HCT116 (cell line): ENCODE data around the gene PPAT. TPM values are rescaled to one million over a fixed set of nuclear protein-coding genes. Genes with fewer than 3 reads are reported as not detected.

ENCODE experiments used
- ATAC-seq: fragments of 200-7000 bp; cut with Tn5 transposase; 2 replicates; pipeline ENCODE4 v1.9.1; 2020; ENCODE audit warnings: mild to moderate bottlenecking, moderate library complexity
- BruUV-seq: library from RNA; stranded (reverse); fragments of 400-500 nt; replicated peaks from 2 replicates; lab custom pipeline; 2021; lab: Mats Ljungman, UMichigan
- CTCF ChIA-PET: fragments of 300-600 bp; sonication (Branson Sonifier 250); formaldehyde crosslinking; loops from one replicate; lab custom pipeline; 2021; ENCODE audit warnings: antibody characterized with exemption; lab: Charles Lee
- POLR2A ChIA-PET: fragments of 300-600, 350-600 bp; sonication (Branson Sonifier 250); formaldehyde crosslinking; loops from one replicate; lab custom pipeline; 2021; ENCODE audit warnings: antibody characterized with exemption; lab: Charles Lee
- RAD21 ChIA-PET, 2 experiments: fragments of 300-600 bp; sonication (Branson Sonifier 250); formaldehyde crosslinking; loops; one replicate each; lab custom pipeline; 2023; ENCODE audit warnings: low total read pairs in 2 of 2; ENCODE audit not compliant: uncharacterized antibody in 2 of 2, unreplicated experiment in 2 of 2, low non-redundant PET in 1 of 2; lab: Charles Lee
- DNase-seq: peaks from one replicate; pipeline ENCODE4 v3.0.0-alpha.2; 2010; ENCODE audit warnings: low read depth, low spot score
- H2AFZ ChIP-seq: fragments of 200-600 bp; shearing (Covaris generic), sonication (generic); 2 replicates; pipeline ENCODE4 v1.6.1; 2017; ENCODE audit warnings: low read depth, mixed run types, mixed read lengths, antibody characterized with exemption, low read length; ENCODE audit not compliant: poor library complexity, severe bottlenecking
- H3K27ac ChIP-seq: 2 replicates; pipeline ENCODE4 v1.5.1; 2012; ENCODE audit warnings: low read depth, low read length
- H3K27me3 ChIP-seq: fragments of 200-600 bp; sonication (generic); 2 replicates; pipeline ENCODE4 v1.6.1; 2016; ENCODE audit warnings: mixed run types, low read length, mixed read lengths; ENCODE audit not compliant: insufficient read depth
- H3K36me3 ChIP-seq, 2 experiments: fragments of 200-500 bp in 1 of 2; fragments of 200-600 bp in 1 of 2; sonication (Bioruptor generic) in 1 of 2; sonication (generic) in 1 of 2; 2 replicates each; pipeline versions ENCODE4 v1.5.1 to v1.6.1; 2014 to 2016; ENCODE audit warnings: low read length in 2 of 2, inconsistent platforms in 1 of 2, mixed read lengths in 1 of 2, mixed run types in 1 of 2; ENCODE audit not compliant: insufficient read depth in 2 of 2, control insufficient read depth in 1 of 2
- H3K4me1 ChIP-seq, 2 experiments: fragments of 200-600 bp in 1 of 2; sonication (generic) in 1 of 2; 2 replicates each; pipeline versions ENCODE4 v1.5.1 to v1.6.1; 2012 to 2017; ENCODE audit warnings: low read length in 2 of 2, inconsistent platforms in 1 of 2, mild to moderate bottlenecking in 1 of 2, mixed read lengths in 1 of 2, mixed run types in 1 of 2, moderate library complexity in 1 of 2; ENCODE audit not compliant: insufficient read depth in 2 of 2, control insufficient read depth in 1 of 2
- H3K4me2 ChIP-seq: fragments of 200-600 bp; sonication (generic); 2 replicates; pipeline ENCODE4 v1.6.1; 2017; ENCODE audit warnings: mixed run types, low read length, mixed read lengths
- H3K4me3 ChIP-seq, 2 experiments: fragments of 200-600 bp in 1 of 2; sonication (generic) in 1 of 2; replicated peaks in 1 of 2; 2 replicates each; pipeline ENCODE4 v1.5.1; 2011 to 2016; ENCODE audit warnings: low read length in 2 of 2, control low read depth in 1 of 2, low read depth in 1 of 2, mild to moderate bottlenecking in 1 of 2, mixed read lengths in 1 of 2, mixed run types in 1 of 2
- H3K79me2 ChIP-seq: fragments of 200-600 bp; sonication (generic); 2 replicates; pipeline ENCODE4 v1.6.1; 2017; ENCODE audit warnings: mild to moderate bottlenecking, mixed run types, low read length, moderate library complexity, mixed read lengths; ENCODE audit not compliant: insufficient read depth
- H3K9ac ChIP-seq: fragments of 200-600 bp; sonication (generic); 2 replicates; pipeline ENCODE4 v1.6.1; 2016; ENCODE audit warnings: low read length, mixed read lengths
- H3K9me2 ChIP-seq: fragments of 200-600 bp; sonication (generic), shearing (Covaris generic); 2 replicates; pipeline ENCODE4 v1.6.1; 2017; ENCODE audit warnings: mixed run types, mild to moderate bottlenecking, moderate library complexity; ENCODE audit not compliant: insufficient read depth
- H3K9me3 ChIP-seq, 2 experiments: fragments of 200-500 bp in 1 of 2; fragments of 200-600 bp in 1 of 2; sonication (Bioruptor generic) in 1 of 2; sonication (generic) in 1 of 2; 2 replicates each; pipeline ENCODE4 v1.6.1; 2014 to 2017; ENCODE audit warnings: low read length in 2 of 2, mixed read lengths in 2 of 2, inconsistent platforms in 1 of 2, low read depth in 1 of 2, mild to moderate bottlenecking in 1 of 2, mixed run types in 1 of 2, moderate library complexity in 1 of 2; ENCODE audit not compliant: control insufficient read depth in 1 of 2, insufficient read depth in 1 of 2
- H4K20me1 ChIP-seq: fragments of 200-600 bp; sonication (generic), shearing (Covaris generic); 2 replicates; pipeline ENCODE4 v1.6.1; 2017; ENCODE audit warnings: mixed run types, mild to moderate bottlenecking, moderate library complexity; ENCODE audit not compliant: insufficient read depth
- CBX3 ChIP-seq: IDR thresholded peaks from 2 replicates; pipeline ENCODE4 v1.6.1; 2012; ENCODE audit warnings: low read depth
- EGR1 ChIP-seq: IDR thresholded peaks from 2 replicates; pipeline ENCODE4 v1.6.1; 2012; ENCODE audit warnings: low read depth
- ELF1 ChIP-seq: IDR thresholded peaks from 2 replicates; pipeline ENCODE4 v1.6.1; 2012; ENCODE audit warnings: low read depth, borderline replicate concordance
- EZH2phosphoT487 ChIP-seq: fragments of 200-600 bp; IDR thresholded peaks from 2 replicates; pipeline ENCODE4 v1.6.1; 2018; ENCODE audit warnings: antibody characterized with exemption, borderline replicate concordance
- JUND ChIP-seq: IDR thresholded peaks from 2 replicates; pipeline ENCODE4 v1.6.1; 2012
- POLR2A ChIP-seq: IDR thresholded peaks from 2 replicates; pipeline ENCODE4 v1.7.0; 2011; ENCODE audit warnings: borderline replicate concordance; ENCODE audit not compliant: insufficient read depth, insufficient read length; ENCODE audit errors: extremely low read depth
- RAD21 ChIP-seq: IDR thresholded peaks from 2 replicates; pipeline ENCODE4 v1.6.1; 2012; ENCODE audit warnings: low read depth, mild to moderate bottlenecking
- SIN3A ChIP-seq: IDR thresholded peaks from 2 replicates; pipeline ENCODE4 v1.6.1; 2012; ENCODE audit warnings: low read depth
- TCF7L2 ChIP-seq: IDR thresholded peaks from 2 replicates; pipeline ENCODE4 v1.7.0; 2011; ENCODE audit warnings: borderline replicate concordance, inconsistent platforms; ENCODE audit not compliant: insufficient read depth, insufficient read length; ENCODE audit errors: extremely low read depth
- YY1 ChIP-seq: IDR thresholded peaks from 2 replicates; pipeline ENCODE4 v1.6.1; 2011; ENCODE audit warnings: low read length, low read depth, moderate library complexity, mild to moderate bottlenecking; ENCODE audit not compliant: insufficient replicate concordance; ENCODE audit errors: extremely low read depth
- ZBTB33 ChIP-seq: IDR thresholded peaks from 2 replicates; pipeline ENCODE4 v1.6.1; 2011; ENCODE audit warnings: mild to moderate bottlenecking, low read length, moderate library complexity; ENCODE audit not compliant: insufficient replicate concordance; ENCODE audit errors: extremely low read depth
- ZNF274 ChIP-seq: fragments of 200-500 bp; sonication (Bioruptor generic); IDR thresholded peaks from 2 replicates; pipeline ENCODE4 v1.6.1; 2014; ENCODE audit warnings: mild to moderate bottlenecking, low read depth, low read length, inconsistent platforms
- intact Hi-C: fragments of 100-400 bp; cut with micrococcal nuclease; formaldehyde crosslinking; loops from 2 replicates; pipeline ENCODE4 v1.10.0; 2022
- total RNA-seq: library from RNA; stranded (reverse); gene quantifications from one replicate; pipeline ENCODE4 v1.2.1, GENCODE V29; 2021; ENCODE audit not compliant: unreplicated experiment
- TF ChIP-seq, protein P1 (sequence below), 3 experiments: fragments of 200-600 bp in 1 of 3; sonication (generic) in 1 of 3; IDR thresholded peaks in 2 of 3; conservative IDR thresholded peaks in 1 of 3; 2 replicates each; pipeline ENCODE4 v1.5.1; 2012 to 2017; ENCODE audit warnings: low read depth in 2 of 3, low read length in 2 of 3, antibody characterized with exemption in 1 of 3, borderline replicate concordance in 1 of 3, control low read depth in 1 of 3, mild to moderate bottlenecking in 1 of 3, mixed read lengths in 1 of 3, mixed run types in 1 of 3, moderate library complexity in 1 of 3; ENCODE audit not compliant: insufficient read depth in 1 of 3

PPAT gene
- total RNA-seq, 1 experiment from 2014 or later = 78.6 TPM

GRCh38 chr4:56405016-56405415 lies 30.4 kb downstream of the PPAT start:
- TF ChIP-seq ZBTB33 (no peak), ZNF274 (no peak), JUND (no peak), YY1 (no peak), EZH2phosphoT487 (no peak), EGR1 (no peak), TCF7L2 (no peak), ELF1 (no peak), SIN3A (no peak), RAD21 (no peak), CBX3 (no peak), POLR2A (no peak)
- TF ChIP-seq, protein P1, sequence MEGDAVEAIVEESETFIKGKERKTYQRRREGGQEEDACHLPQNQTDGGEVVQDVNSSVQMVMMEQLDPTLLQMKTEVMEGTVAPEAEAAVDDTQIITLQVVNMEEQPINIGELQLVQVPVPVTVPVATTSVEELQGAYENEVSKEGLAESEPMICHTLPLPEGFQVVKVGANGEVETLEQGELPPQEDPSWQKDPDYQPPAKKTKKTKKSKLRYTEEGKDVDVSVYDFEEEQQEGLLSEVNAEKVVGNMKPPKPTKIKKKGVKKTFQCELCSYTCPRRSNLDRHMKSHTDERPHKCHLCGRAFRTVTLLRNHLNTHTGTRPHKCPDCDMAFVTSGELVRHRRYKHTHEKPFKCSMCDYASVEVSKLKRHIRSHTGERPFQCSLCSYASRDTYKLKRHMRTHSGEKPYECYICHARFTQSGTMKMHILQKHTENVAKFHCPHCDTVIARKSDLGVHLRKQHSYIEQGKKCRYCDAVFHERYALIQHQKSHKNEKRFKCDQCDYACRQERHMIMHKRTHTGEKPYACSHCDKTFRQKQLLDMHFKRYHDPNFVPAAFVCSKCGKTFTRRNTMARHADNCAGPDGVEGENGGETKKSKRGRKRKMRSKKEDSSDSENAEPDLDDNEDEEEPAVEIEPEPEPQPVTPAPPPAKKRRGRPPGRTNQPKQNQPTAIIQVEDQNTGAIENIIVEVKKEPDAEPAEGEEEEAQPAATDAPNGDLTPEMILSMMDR (IDR thresholded peaks at IDR 0.05 in 2 of 3, conservative IDR thresholded peaks at IDR 0.05 in 1 of 3; ENCODE audit: borderline replicate concordance in 1 of 3, insufficient read depth in 1 of 3, low read depth in 2 of 3, low read length in 2 of 3) = no peak
- peaks cover 6% of the 10 kb centered on the region in 2 experiments; a peak in 3 of 4 replicates for H3K4me1 ChIP-seq
- H3K36me3 ChIP-seq = peaks cover 39 to 50% of the 10 kb centered on the region in 2 experiments
- intact Hi-C loops = no loop called here
- H3K4me3 ChIP-seq = no peak overlapping the region
- no peaks in the 10 kb centered on the region for H3K9me3 ChIP-seq
- DNase-seq (no peak), ATAC-seq (no peak)
- no peaks in the 10 kb centered on the region for H3K9me2 ChIP-seq
- RAD21 ChIA-PET = no interaction called here
- H3K27ac ChIP-seq = no peak overlapping the region
- POLR2A ChIA-PET = interaction anchor here (1.2 kb wide), 1 partner anchor 17 kb away, joined by 4 read pairs; the partner anchor contains the start of gene AASDH
- H3K9ac ChIP-seq = no peak overlapping the region
- H4K20me1 ChIP-seq = peaks cover 21% of the 10 kb centered on the region
- no peak overlapping the region for H3K4me2 ChIP-seq
- BruUV-seq = no TSS peak
- no peak overlapping the region for H2AFZ ChIP-seq
- H3K79me2 ChIP-seq = peaks cover 79% of the 10 kb centered on the region
- CTCF ChIA-PET = no interaction called here
- no peaks in the 10 kb centered on the region for H3K27me3 ChIP-seq
